ENCODE results near the gene RPL10L.
A peak's percentile ranks its signal among the peaks of the same experiment; 100 is the strongest.

Gene RPL10L

DNA sequence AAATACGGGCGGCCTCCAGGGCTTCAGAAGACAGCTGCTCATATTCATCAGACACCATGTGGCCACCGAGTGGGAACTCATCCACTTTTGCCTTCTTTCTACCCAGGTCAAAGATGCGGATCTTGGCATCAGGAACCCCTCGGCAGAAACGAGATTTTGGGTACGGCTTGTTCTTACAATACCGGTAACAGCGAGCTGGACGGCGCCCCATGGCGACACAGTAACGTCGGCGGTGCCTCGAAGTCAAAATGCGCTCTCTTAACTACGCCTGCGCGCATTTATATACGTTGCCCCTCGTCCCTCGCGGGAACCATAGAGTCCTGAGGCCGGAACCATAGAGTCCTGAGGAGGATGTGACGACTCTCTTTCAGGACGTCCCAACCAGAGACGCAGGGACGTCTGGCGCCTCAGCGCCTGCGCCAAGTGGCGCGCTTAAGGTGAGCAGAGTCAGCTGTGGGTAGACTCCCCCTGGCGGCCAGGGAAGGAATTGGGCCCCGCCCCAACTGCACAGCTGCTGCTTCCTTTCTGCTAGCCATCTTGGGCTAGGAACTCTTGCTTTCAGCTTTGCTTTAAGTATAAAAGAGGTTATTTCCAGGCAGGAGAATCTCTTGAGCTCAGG, at the start of gene RPL10L:
RPL10L (minus strand) TSS at position 256 of the 619 bp plus-strand sequence; CDS start at position 211, 45 bp downstream.
- DNase-seq: no peak

DNA sequence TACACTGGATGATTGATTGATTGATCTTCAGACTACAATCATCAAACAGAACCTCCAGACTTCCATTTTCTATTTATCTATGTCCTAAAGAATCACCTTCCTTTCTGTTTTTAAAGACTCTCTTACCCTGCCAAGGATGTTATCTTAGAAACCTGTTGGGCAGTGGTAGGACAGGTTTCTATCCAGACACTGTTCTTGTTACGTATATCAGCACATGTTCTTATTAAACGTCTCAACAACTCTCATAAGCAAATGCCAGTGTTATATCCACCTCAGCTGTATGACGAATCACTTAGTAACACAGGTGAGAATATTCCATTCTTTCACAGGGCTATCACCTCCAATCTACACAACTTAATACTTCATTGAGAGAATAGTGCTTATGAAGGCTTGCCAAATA, 40.2 kb upstream of the RPL10L start:
- DNase-seq: no peak

DNA sequence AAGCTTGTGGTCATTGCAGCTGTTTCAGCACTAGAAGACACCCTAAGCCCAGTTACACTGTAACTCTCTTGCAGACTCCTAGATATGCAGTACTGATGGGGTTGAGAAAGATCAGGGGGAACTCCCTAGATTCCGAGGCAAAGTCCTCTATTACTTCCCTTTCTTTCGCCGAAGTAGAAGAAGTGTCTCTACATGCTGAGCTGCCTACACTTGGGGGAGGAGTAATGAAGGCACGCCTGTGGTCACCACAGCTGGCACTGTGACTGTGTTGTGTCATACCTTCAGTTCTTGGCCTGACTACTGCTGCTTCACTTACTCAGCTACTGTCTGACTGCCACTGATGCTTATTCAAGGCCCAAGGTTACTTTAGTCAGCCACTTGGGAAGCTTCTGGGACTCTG, 35.1 kb upstream of the RPL10L start:
- peak; percentile 63 to 74 (median 70) for DNase-seq

GRCh38 chr14:46672128-46672527, 20.5 kb upstream of the RPL10L start:
- no peak for DNase-seq

GRCh38 chr14:46663382-46663781, 11.8 kb upstream of the RPL10L start:
- no peak for DNase-seq

GRCh38 chr14:46661728-46662127, 10.1 kb upstream of the RPL10L start:
- DNase-seq: peak in 2 of 3 donors; percentile 4 to 11

GRCh38 chr14:46653031-46653755, 1.6 kb upstream of the RPL10L start:
- peak; percentile 42 to 75 (median 72) for DNase-seq

DNA sequence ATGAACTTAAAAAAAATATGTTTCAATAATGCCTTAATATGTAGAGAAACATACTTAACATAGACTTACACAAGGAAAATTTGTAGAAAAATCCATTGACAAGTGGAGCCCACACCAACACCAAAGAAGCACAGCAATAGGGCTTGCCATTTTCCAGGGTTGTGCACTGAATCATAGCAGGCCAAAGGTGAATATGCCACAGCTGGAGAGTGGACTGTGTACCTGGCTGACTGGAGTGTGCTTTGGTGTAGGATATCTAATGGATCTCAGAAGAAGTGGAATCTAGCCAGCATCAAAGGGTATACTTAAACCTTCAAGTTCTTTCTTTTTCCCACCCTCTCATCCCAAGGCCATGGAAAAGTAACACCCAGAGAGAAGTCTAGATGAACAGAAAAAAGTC, 4.8 kb downstream of the RPL10L start:
- no peak for DNase-seq

- DNase-seq: no peak
Measured at GRCh38 chr14:46626876-46627275, 24.7 kb downstream of the RPL10L start.
